HCT116 (cell line): ENCODE measurements around the gene LTBP4.

Experiments
- CEBPB ChIP-seq: IDR thresholded peaks from 2 replicates; pipeline ENCODE4 v1.6.1; 2012; ENCODE audit warnings: low read depth
- EGR1 ChIP-seq: IDR thresholded peaks from 2 replicates; pipeline ENCODE4 v1.6.1; 2012; ENCODE audit warnings: low read depth
- EZH2 ChIP-seq: fragments of 200-600 bp; sonication (generic); IDR thresholded peaks from 2 replicates; pipeline ENCODE4 v1.6.1; 2017; ENCODE audit warnings: antibody characterized with exemption, mixed run types
- EZH2phosphoT487 ChIP-seq: fragments of 200-600 bp; IDR thresholded peaks from 2 replicates; pipeline ENCODE4 v1.6.1; 2018; ENCODE audit warnings: antibody characterized with exemption, borderline replicate concordance
- POLR2A ChIP-seq: IDR thresholded peaks from 2 replicates; pipeline ENCODE4 v1.7.0; 2011; ENCODE audit warnings: borderline replicate concordance; ENCODE audit not compliant: insufficient read depth, insufficient read length; ENCODE audit errors: extremely low read depth
- POLR2AphosphoS5 ChIP-seq: IDR thresholded peaks from 2 replicates; pipeline ENCODE4 v1.6.1; 2011; ENCODE audit warnings: mild to moderate bottlenecking, low read depth, low read length, moderate library complexity
- TF ChIP-seq, protein P1 (sequence below), 3 experiments: fragments of 200-600 bp in 1 of 3; sonication (generic) in 1 of 3; IDR thresholded peaks in 2 of 3; conservative IDR thresholded peaks in 1 of 3; 2 replicates each; pipeline ENCODE4 v1.5.1; 2012 to 2017; ENCODE audit warnings: low read depth in 2 of 3, low read length in 2 of 3, antibody characterized with exemption in 1 of 3, borderline replicate concordance in 1 of 3, control low read depth in 1 of 3, mild to moderate bottlenecking in 1 of 3, mixed read lengths in 1 of 3, mixed run types in 1 of 3, moderate library complexity in 1 of 3; ENCODE audit not compliant: insufficient read depth in 1 of 3
- TF ChIP-seq, protein P2 (sequence below): IDR thresholded peaks from 2 replicates; pipeline ENCODE4 v1.6.1; 2012; ENCODE audit warnings: low read depth
- TF ChIP-seq, protein P3 (sequence below): IDR thresholded peaks from 2 replicates; pipeline ENCODE4 v1.6.1; 2012

DNA sequence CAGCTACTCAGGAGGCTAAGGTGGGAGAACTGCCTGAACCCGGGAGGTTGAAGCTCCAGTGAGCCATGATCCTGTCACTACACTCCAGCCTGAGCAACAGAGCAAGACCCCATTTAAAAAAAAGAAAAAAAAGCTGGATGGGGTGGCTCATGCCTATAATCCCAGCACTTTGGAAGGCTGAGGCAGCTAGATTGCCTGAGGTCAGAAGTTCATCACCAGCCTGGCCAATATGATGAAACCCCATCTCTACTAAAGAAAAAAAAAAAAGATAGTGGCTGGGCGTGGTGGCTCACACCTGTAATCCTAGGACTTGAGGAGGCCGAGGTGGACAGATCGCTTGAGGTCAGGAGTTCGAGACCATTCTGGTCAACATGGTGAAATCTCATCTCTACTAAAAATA lies 15.0 kb downstream of the LTBP4 start:
- TF ChIP-seq, protein P1, sequence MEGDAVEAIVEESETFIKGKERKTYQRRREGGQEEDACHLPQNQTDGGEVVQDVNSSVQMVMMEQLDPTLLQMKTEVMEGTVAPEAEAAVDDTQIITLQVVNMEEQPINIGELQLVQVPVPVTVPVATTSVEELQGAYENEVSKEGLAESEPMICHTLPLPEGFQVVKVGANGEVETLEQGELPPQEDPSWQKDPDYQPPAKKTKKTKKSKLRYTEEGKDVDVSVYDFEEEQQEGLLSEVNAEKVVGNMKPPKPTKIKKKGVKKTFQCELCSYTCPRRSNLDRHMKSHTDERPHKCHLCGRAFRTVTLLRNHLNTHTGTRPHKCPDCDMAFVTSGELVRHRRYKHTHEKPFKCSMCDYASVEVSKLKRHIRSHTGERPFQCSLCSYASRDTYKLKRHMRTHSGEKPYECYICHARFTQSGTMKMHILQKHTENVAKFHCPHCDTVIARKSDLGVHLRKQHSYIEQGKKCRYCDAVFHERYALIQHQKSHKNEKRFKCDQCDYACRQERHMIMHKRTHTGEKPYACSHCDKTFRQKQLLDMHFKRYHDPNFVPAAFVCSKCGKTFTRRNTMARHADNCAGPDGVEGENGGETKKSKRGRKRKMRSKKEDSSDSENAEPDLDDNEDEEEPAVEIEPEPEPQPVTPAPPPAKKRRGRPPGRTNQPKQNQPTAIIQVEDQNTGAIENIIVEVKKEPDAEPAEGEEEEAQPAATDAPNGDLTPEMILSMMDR (IDR thresholded peaks at IDR 0.05 in 2 of 3, conservative IDR thresholded peaks at IDR 0.05 in 1 of 3; ENCODE audit: borderline replicate concordance in 1 of 3, insufficient read depth in 1 of 3, low read depth in 2 of 3, low read length in 2 of 3): no peak
- TF ChIP-seq POLR2A (no peak), CEBPB (no peak), EZH2 (no peak), EGR1 (no peak), EZH2phosphoT487 (no peak), POLR2AphosphoS5 (no peak)
- TF ChIP-seq, protein P2, sequence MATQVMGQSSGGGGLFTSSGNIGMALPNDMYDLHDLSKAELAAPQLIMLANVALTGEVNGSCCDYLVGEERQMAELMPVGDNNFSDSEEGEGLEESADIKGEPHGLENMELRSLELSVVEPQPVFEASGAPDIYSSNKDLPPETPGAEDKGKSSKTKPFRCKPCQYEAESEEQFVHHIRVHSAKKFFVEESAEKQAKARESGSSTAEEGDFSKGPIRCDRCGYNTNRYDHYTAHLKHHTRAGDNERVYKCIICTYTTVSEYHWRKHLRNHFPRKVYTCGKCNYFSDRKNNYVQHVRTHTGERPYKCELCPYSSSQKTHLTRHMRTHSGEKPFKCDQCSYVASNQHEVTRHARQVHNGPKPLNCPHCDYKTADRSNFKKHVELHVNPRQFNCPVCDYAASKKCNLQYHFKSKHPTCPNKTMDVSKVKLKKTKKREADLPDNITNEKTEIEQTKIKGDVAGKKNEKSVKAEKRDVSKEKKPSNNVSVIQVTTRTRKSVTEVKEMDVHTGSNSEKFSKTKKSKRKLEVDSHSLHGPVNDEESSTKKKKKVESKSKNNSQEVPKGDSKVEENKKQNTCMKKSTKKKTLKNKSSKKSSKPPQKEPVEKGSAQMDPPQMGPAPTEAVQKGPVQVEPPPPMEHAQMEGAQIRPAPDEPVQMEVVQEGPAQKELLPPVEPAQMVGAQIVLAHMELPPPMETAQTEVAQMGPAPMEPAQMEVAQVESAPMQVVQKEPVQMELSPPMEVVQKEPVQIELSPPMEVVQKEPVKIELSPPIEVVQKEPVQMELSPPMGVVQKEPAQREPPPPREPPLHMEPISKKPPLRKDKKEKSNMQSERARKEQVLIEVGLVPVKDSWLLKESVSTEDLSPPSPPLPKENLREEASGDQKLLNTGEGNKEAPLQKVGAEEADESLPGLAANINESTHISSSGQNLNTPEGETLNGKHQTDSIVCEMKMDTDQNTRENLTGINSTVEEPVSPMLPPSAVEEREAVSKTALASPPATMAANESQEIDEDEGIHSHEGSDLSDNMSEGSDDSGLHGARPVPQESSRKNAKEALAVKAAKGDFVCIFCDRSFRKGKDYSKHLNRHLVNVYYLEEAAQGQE: no peak
- TF ChIP-seq, protein P3, sequence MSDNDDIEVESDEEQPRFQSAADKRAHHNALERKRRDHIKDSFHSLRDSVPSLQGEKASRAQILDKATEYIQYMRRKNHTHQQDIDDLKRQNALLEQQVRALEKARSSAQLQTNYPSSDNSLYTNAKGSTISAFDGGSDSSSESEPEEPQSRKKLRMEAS: no peak
